Skin of body (tissue), 2 donors: ENCODE data around the gene NGEF. TPM values are rescaled to one million over a fixed set of nuclear protein-coding genes. Genes with fewer than 3 reads are reported as not detected.

Experiments used
- DNase-seq: peaks from one replicate; lab custom pipeline; 2025; lab: John Stamatoyannopoulos, UW
- total RNA-seq: library from RNA; depleted of rRNA; stranded (reverse); fragments of >200 nt; gene quantifications from one replicate; pipeline ENCODE4 v1.2.3, GENCODE V29; 2014

Gene NGEF
- total RNA-seq, 1 donor from 2014 or later: 3.9 TPM

GRCh38 chr2:233000886-233001750 lies 11.9 kb downstream of the NGEF start:
- DNase-seq: no peak

- no peak for DNase-seq
These were observed 13.7 kb downstream of the NGEF start for GRCh38 chr2:232999354-232999753.

GRCh38 chr2:232998666-232998985 lies 14.4 kb downstream of the NGEF start:
- no peak for DNase-seq

- no peak for DNase-seq
These were observed 15.0 kb downstream of the NGEF start for GRCh38 chr2:232997749-232998665.

GRCh38 chr2:232994446-232994845 lies 18.6 kb downstream of the NGEF start:
- DNase-seq: no peak

GRCh38 chr2:232993231-232993821 lies 19.7 kb downstream of the NGEF start:
- no peak for DNase-seq

- no peak for DNase-seq
These were observed 26.9 kb downstream of the NGEF start for GRCh38 chr2:232986155-232986554.

- no peak for DNase-seq
These were observed 28.4 kb downstream of the NGEF start for GRCh38 chr2:232984451-232985207.

GRCh38 chr2:232983669-232984140 lies 29.4 kb downstream of the NGEF start:
- DNase-seq: no peak

GRCh38 chr2:232982926-232983668 lies 30.0 kb downstream of the NGEF start:
- DNase-seq: no peak

- no peak for DNase-seq
These were observed 31.2 kb downstream of the NGEF start for GRCh38 chr2:232981767-232982360.

- DNase-seq: no peak
These were observed 31.7 kb downstream of the NGEF start for GRCh38 chr2:232981356-232981755.

- no peak for DNase-seq
These were observed 32.4 kb downstream of the NGEF start for GRCh38 chr2:232980683-232981082.

GRCh38 chr2:232979871-232980461 lies 33.1 kb downstream of the NGEF start:
- DNase-seq: no peak

GRCh38 chr2:232977438-232977971 lies 35.6 kb downstream of the NGEF start:
- DNase-seq: no peak

GRCh38 chr2:232976666-232977437 lies 36.2 kb downstream of the NGEF start:
- DNase-seq: no peak

- DNase-seq: no peak
These were observed 36.9 kb downstream of the NGEF start for GRCh38 chr2:232976176-232976575.

GRCh38 chr2:232974396-232974795 lies 38.7 kb downstream of the NGEF start:
- no peak for DNase-seq

- no peak for DNase-seq
These were observed 39.3 kb downstream of the NGEF start for GRCh38 chr2:232973796-232974195.
